ENCODE results near the gene FAM53B.

The FAM53B gene

DNA sequence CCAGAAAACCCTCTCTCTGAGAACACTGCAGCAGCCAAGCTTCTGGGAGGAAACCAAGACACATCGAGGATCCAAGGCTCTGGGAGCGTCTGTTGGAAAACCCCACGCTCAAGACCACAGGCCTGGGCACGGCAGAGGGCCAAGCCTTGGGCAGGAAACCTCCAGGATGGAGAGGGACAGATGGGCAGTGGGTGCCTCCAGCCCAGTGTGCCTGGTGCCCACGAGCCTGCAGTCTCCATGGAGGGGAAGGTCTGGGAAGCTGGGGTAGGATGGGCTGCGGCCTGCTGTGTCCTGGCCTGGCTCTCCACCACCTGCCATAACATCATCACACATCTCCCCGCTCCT is 96.1 kb downstream of the FAM53B start:
- FAIRE-seq (no peak), DNase-seq (ENCODE audit: insufficient read length, low spot score) (no peak)
- no peak for TF ChIP-seq SPI1 (IDR thresholded peaks at IDR 0.05; ENCODE audit: low read depth, low read length)
- TF ChIP-seq POLR2AphosphoS5 (IDR thresholded peaks at IDR 0.05; ENCODE audit: low read depth, low read length): no peak
- no peak for TF ChIP-seq POU2F2 (IDR thresholded peaks at IDR 0.05; ENCODE audit: low read depth, low read length)
- TF ChIP-seq PAX5 (IDR thresholded peaks at IDR 0.05; ENCODE audit: insufficient read depth, low read length, severe bottlenecking): no peak
- TF ChIP-seq POLR2A (IDR thresholded peaks at IDR 0.05; ENCODE audit: low read depth, low read length): no peak
- TF ChIP-seq TAF1 (IDR thresholded peaks at IDR 0.05; ENCODE audit: low read depth, low read length): no peak

DNA sequence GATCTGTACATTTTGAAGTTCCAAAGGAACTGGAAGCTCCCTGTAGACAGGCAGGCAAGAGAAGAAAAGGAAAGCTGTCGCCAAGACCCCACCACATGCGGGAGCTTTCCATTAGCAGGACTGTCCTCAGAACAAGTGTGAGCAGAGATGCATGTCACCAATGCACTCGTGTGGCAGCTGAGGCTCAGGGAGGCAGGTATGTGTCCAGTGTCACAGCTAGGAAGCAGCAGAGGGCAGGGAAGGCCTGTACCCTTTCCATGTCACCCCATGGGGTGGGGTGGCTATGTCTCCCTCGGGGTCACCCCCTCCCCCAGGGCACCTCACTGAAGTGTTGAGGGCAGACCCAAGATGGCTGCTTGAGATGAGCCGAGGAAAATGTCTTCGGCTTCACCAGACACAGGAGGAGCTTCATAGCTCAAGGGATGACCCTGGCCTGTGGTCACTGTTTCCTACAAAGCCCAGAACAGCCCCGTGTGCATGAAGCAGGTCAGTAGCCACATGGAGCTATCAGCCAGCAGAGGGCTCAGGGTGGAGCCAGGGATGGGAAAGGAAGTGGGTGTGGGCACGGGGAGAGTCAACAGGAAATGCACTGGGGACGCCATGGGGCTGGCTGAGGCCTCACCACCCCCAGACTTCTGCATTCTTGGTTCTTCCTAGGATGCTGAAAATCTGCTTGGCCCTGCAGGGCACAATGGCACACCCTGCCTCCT is 96.6 kb downstream of the FAM53B start:
- DNase-seq (ENCODE audit: insufficient read length, low spot score) (peak; percentile 64), FAIRE-seq (peak; percentile 97)

DNA sequence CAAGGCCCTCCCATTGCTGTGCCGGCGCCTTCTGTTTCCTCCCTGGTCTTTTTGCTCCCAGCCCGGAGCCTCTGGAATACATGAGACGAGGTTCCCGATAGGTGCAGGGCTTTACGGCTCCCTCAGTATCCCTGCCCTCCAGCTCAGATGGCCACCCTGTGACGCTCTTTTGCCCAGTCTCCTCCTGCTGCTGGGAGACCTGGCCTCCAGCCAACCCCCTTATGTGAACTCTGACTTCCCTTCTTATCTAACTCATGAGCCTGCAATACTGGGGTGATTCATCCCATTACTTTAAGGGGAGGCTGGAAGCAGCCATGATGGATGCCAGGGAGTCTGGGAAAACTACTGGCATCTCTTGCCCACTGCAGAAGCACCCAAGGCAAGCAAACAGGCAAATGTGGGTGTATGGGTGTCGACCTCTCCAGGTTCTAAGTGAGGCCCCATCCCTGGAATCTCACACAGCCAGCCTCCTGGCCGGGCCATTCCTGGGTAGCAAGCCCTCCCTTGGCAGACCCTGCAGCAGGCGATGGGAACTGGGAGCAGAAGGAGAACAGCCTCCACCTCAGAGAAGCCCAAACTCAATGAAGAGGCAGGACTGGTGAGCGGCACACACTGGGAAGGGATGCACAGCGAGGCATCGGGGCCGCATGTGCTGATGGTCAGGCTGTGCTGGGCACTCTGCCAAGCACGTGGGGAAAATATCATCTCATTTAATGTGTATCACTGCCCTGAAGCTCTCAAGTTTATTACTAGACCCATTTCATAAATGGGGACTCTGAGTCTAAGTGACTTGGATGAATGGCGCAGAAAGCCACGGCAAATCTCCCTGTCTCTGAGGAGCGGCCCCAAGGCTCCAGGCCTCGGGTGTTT is 97.5 kb downstream of the FAM53B start:
- FAIRE-seq (peak; percentile 54), DNase-seq (ENCODE audit: insufficient read length, low spot score) (no peak)
- TF ChIP-seq POU2F2 (IDR thresholded peaks at IDR 0.05; ENCODE audit: low read depth, low read length): no peak
- no peak for TF ChIP-seq POLR2AphosphoS5 (IDR thresholded peaks at IDR 0.05; ENCODE audit: low read depth, low read length)
- TF ChIP-seq PAX5 (IDR thresholded peaks at IDR 0.05; ENCODE audit: insufficient read depth, low read length, severe bottlenecking): no peak
- no peak for TF ChIP-seq SPI1 (IDR thresholded peaks at IDR 0.05; ENCODE audit: low read depth, low read length)
- no peak for TF ChIP-seq POLR2A (IDR thresholded peaks at IDR 0.05; ENCODE audit: low read depth, low read length)
- no peak for TF ChIP-seq TAF1 (IDR thresholded peaks at IDR 0.05; ENCODE audit: low read depth, low read length)

More for the DNA sequence above, 96.6 kb downstream of the FAM53B start:
- no peak for TF ChIP-seq PAX5 (IDR thresholded peaks at IDR 0.05; ENCODE audit: insufficient read depth, low read length, severe bottlenecking)
- TF ChIP-seq POLR2AphosphoS5 (IDR thresholded peaks at IDR 0.05; ENCODE audit: low read depth, low read length): no peak
- TF ChIP-seq SPI1 (IDR thresholded peaks at IDR 0.05; ENCODE audit: low read depth, low read length): peak; percentile 70
- no peak for TF ChIP-seq TAF1 (IDR thresholded peaks at IDR 0.05; ENCODE audit: low read depth, low read length)
- 0 out of 2 replicates have a peak, but pooled peaks have one; percentile 26 for TF ChIP-seq POLR2A (IDR thresholded peaks at IDR 0.05; ENCODE audit: low read depth, low read length)
- no peak for TF ChIP-seq POU2F2 (IDR thresholded peaks at IDR 0.05; ENCODE audit: low read depth, low read length)

DNA sequence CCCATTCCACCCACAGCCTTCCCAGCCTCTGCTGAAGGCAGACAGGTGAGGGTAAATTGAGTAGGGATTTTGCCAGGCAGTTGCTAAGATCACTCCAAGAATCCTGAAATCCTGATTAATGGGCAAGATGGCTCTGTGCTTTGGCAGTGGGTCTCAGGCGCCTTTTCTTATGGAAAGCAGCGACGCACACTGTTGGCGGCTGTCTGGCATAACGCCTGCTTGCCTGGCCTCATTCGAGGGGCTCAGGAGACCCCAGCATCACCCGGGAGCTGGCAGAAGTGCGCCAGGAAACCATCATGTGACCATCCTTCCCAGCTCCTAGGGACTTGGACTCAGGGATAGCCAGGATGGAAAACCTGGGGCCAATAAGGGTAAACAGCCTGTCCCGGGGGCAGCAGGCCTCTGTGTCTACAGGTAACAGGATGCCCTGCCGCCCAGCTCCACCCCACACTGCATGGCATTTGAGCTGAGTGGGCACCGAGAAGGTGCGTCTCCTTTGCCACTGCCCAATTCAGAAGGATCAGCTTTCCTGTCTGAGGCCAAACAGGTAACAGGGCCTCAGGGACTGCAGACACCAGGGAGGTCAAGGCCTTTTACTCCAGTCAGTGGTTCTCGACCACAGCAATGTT is 98.6 kb downstream of the FAM53B start:
- DNase-seq (ENCODE audit: insufficient read length, low spot score) (no peak), FAIRE-seq (no peak)
- no peak for TF ChIP-seq POU2F2 (IDR thresholded peaks at IDR 0.05; ENCODE audit: low read depth, low read length)
- no peak for TF ChIP-seq POLR2AphosphoS5 (IDR thresholded peaks at IDR 0.05; ENCODE audit: low read depth, low read length)
- TF ChIP-seq PAX5 (IDR thresholded peaks at IDR 0.05; ENCODE audit: insufficient read depth, low read length, severe bottlenecking): no peak
- no peak for TF ChIP-seq TAF1 (IDR thresholded peaks at IDR 0.05; ENCODE audit: low read depth, low read length)
- TF ChIP-seq SPI1 (IDR thresholded peaks at IDR 0.05; ENCODE audit: low read depth, low read length): no peak
- no peak for TF ChIP-seq POLR2A (IDR thresholded peaks at IDR 0.05; ENCODE audit: low read depth, low read length)

DNA sequence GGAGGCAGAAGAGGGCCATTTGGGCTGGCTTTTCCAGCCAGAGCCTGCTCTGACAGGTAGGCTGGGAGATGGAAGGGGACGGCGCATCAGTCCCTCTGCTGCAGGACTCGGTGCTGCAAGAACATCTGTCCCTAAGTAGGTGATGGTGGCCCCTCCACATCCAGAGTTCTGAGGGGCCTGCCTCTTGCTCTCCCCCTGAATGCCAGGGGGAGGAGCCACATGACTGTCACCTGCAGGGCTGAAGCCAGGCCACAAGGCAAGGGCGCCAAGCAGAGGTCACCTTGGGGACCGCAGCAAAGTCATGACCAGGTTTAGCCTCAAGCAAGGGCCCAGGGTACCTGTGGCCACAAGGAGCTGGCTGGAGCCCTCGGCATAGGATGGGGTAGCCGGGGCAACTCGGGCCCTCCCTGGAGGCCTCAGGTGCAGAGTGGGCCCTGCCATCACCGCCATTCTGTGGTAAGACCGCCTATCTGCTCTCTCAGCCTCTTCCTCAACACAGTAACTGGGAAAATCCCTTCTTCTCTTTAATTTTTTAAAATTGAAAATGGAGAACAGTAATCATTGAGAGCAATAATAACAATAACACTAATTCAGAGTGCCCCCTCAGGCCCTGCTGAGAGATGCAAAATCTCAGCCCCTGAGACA is 99.3 kb downstream of the FAM53B start:
- FAIRE-seq (no peak), DNase-seq (ENCODE audit: insufficient read length, low spot score) (no peak)
- no peak for TF ChIP-seq SPI1 (IDR thresholded peaks at IDR 0.05; ENCODE audit: low read depth, low read length)
- no peak for TF ChIP-seq TAF1 (IDR thresholded peaks at IDR 0.05; ENCODE audit: low read depth, low read length)
- no peak for TF ChIP-seq POLR2AphosphoS5 (IDR thresholded peaks at IDR 0.05; ENCODE audit: low read depth, low read length)
- TF ChIP-seq PAX5 (IDR thresholded peaks at IDR 0.05; ENCODE audit: insufficient read depth, low read length, severe bottlenecking): no peak
- TF ChIP-seq POU2F2 (IDR thresholded peaks at IDR 0.05; ENCODE audit: low read depth, low read length): no peak
- no peak for TF ChIP-seq POLR2A (IDR thresholded peaks at IDR 0.05; ENCODE audit: low read depth, low read length)

DNA sequence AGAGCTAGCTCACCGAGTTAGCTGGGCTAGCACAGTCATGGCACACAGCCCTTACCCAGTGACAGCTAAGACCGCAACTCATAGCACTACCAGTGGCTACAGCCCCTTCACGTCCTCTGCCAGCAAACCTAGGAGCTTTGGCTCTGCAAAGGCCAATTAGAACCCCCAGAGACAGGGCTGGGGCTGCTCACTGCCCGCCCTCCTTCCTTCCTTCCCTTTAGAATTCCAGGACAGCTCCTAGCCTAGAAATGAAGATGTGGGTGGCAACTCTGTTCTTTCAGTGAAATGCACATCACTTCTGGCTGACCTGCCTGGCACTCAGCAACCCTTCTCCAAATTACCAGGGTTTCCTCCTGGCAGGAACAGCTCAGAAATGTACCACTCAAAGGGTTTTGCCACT is 99.9 kb downstream of the FAM53B start:
- DNase-seq (ENCODE audit: insufficient read length, low spot score) (no peak), FAIRE-seq (no peak)
- TF ChIP-seq PAX5 (IDR thresholded peaks at IDR 0.05; ENCODE audit: insufficient read depth, low read length, severe bottlenecking) (no peak), POU2F2 (IDR thresholded peaks at IDR 0.05; ENCODE audit: low read depth, low read length) (no peak), POLR2A (IDR thresholded peaks at IDR 0.05; ENCODE audit: low read depth, low read length) (no peak), SPI1 (IDR thresholded peaks at IDR 0.05; ENCODE audit: low read depth, low read length) (no peak), TAF1 (IDR thresholded peaks at IDR 0.05; ENCODE audit: low read depth, low read length) (no peak), POLR2AphosphoS5 (IDR thresholded peaks at IDR 0.05; ENCODE audit: low read depth, low read length) (no peak)

DNA sequence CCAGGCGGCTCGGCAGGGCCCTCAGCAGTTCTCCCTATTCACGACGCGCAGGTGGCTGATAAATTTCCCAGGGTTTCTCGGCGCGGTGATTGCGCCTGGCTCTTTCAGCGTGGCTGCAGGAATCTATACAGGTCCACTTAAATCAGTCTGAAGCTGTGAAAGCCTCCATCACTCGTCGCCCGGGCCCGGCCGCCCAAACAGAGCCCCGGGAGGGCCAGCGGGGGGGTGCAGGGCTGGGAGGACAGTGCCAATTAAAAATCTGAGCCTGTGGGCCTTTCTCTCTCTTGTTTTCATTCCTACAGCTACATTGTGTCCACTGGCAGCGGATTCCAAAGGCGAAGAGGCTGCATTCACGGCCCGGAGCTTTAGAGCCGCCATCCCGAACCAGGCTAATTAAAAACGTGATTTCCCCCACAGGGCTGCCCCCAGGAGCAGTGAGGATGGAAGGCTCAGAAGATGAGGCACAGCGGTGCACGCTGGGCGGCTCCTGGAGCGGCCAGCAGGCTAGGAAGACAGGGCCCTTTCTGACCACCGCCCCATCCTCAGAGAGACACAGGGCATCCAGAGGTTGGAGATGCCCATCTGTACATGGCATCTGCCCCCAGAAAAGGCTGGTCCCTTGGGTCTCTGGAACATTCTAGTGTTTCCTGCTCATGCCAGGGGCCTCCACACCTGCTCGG is 100.7 kb downstream of the FAM53B start:
- DNase-seq (ENCODE audit: insufficient read length, low spot score) (no peak), FAIRE-seq (no peak)
- no peak for TF ChIP-seq SPI1 (IDR thresholded peaks at IDR 0.05; ENCODE audit: low read depth, low read length)
- no peak for TF ChIP-seq PAX5 (IDR thresholded peaks at IDR 0.05; ENCODE audit: insufficient read depth, low read length, severe bottlenecking)
- TF ChIP-seq POU2F2 (IDR thresholded peaks at IDR 0.05; ENCODE audit: low read depth, low read length): no peak
- TF ChIP-seq POLR2AphosphoS5 (IDR thresholded peaks at IDR 0.05; ENCODE audit: low read depth, low read length): no peak
- TF ChIP-seq POLR2A (IDR thresholded peaks at IDR 0.05; ENCODE audit: low read depth, low read length): no peak
- TF ChIP-seq TAF1 (IDR thresholded peaks at IDR 0.05; ENCODE audit: low read depth, low read length): no peak

DNA sequence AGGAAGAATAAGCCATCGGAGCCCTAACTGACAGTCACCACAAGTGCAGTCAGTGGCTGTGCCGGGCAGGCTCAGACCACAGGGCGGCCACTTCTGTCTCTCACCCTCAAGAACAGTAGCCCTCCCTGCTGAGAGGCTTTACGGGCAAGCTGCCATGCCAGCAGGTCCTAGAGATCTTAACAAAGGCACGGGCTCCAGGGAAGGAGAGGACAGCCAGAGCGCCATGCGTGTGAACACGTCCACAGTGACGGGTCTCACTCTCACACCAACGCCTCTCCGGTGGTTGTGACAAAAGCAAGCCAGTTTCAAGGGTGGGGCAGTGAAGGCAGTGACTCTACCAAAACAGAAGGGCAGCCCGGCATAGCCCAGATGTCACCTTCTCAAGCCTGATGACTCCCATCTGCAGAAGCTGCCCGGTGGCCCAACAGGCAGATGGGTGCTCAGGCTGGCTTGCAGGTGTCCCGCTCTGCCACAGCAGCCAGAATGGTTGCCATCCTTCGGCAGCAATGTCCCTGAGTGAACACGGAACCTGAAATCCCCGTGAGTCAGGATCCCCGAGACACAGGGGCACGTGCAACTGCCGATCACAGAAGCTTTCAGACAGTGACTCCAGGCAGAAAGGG is 102.0 kb downstream of the FAM53B start:
- no peak for DNase-seq (ENCODE audit: insufficient read length, low spot score)
- FAIRE-seq: peak; percentile 55
- TF ChIP-seq PAX5 (IDR thresholded peaks at IDR 0.05; ENCODE audit: insufficient read depth, low read length, severe bottlenecking) (no peak), POU2F2 (IDR thresholded peaks at IDR 0.05; ENCODE audit: low read depth, low read length) (no peak), TAF1 (IDR thresholded peaks at IDR 0.05; ENCODE audit: low read depth, low read length) (no peak), POLR2A (IDR thresholded peaks at IDR 0.05; ENCODE audit: low read depth, low read length) (no peak), POLR2AphosphoS5 (IDR thresholded peaks at IDR 0.05; ENCODE audit: low read depth, low read length) (no peak), SPI1 (IDR thresholded peaks at IDR 0.05; ENCODE audit: low read depth, low read length) (no peak)

Measured in GM12891 (cell line).